CD4-positive, CD25-positive, alpha-beta regulatory T cell (primary cell): ENCODE results near the gene ZNF260. TPM values are rescaled to one million over a fixed set of nuclear protein-coding genes. Genes with fewer than 3 reads are reported as not detected.

ENCODE experiments used
- ATAC-seq, 2 donors: fragments of 150-1000 bp; cut with Tn5 transposase; one replicate each; pipeline ENCODE4 v1.10.0; 2021; ENCODE audit warnings: low read depth in 2 of 2, moderate number of reproducible peaks in 2 of 2, moderate library complexity in 1 of 2
- DNase-seq, 3 donors: peaks; one replicate each; pipeline versions ENCODE4 v3.0.0 to v3.0.0-alpha.2; 2012 to 2022; ENCODE audit warnings: mixed read lengths in 1 of 3
- H3K27ac ChIP-seq: one replicate; pipeline ENCODE4 v1.7.0; 2013; ENCODE audit warnings: mild to moderate bottlenecking, low read length; ENCODE audit not compliant: insufficient read depth, poor library complexity, severe bottlenecking
- H3K27me3 ChIP-seq: one replicate; pipeline ENCODE4 v1.7.0; 2013; ENCODE audit warnings: low read length; ENCODE audit not compliant: control insufficient read depth, insufficient read depth
- H3K36me3 ChIP-seq: one replicate; pipeline ENCODE4 v1.7.0; 2013; ENCODE audit warnings: mild to moderate bottlenecking, low read length, moderate library complexity; ENCODE audit not compliant: control insufficient read depth, insufficient read depth
- H3K4me1 ChIP-seq: 2 replicates; pipeline ENCODE4 v1.7.0; 2013; ENCODE audit warnings: mild to moderate bottlenecking, low read length; ENCODE audit not compliant: insufficient read depth, control insufficient read depth, poor library complexity, severe bottlenecking
- H3K4me3 ChIP-seq: one replicate; pipeline ENCODE4 v1.7.0; 2013; ENCODE audit warnings: low read depth, mild to moderate bottlenecking, low read length, moderate library complexity
- H3K9me3 ChIP-seq, 2 experiments: 1 replicate in 1 of 2; 2 replicates in 1 of 2; pipeline ENCODE4 v1.7.0; 2013; ENCODE audit warnings: low read length in 2 of 2, mild to moderate bottlenecking in 1 of 2, moderate library complexity in 1 of 2; ENCODE audit not compliant: control insufficient read depth in 2 of 2
- H3K27ac Mint-ChIP-seq, 3 donors: one replicate each; pipeline ENCODE4 v1.8.0; 2020 to 2022; ENCODE audit warnings: mild to moderate bottlenecking in 3 of 3, mixed read lengths in 3 of 3, moderate library complexity in 2 of 3
- H3K27me3 Mint-ChIP-seq: one replicate; pipeline ENCODE4 v1.8.0; 2022; ENCODE audit warnings: mild to moderate bottlenecking, mixed read lengths
- H3K36me3 Mint-ChIP-seq: one replicate; pipeline ENCODE4 v1.8.0; 2020; ENCODE audit warnings: mixed read lengths
- H3K4me1 Mint-ChIP-seq, 4 donors: one replicate each; pipeline ENCODE4 v1.8.0; 2020 to 2022; ENCODE audit warnings: mixed read lengths in 4 of 4, mild to moderate bottlenecking in 1 of 4
- H3K4me3 Mint-ChIP-seq, 4 donors: one replicate each; pipeline ENCODE4 v1.8.0; 2020 to 2022; ENCODE audit warnings: mild to moderate bottlenecking in 4 of 4, mixed read lengths in 4 of 4, moderate library complexity in 3 of 4
- H3K9me3 Mint-ChIP-seq, 7 donors: one replicate each; pipeline ENCODE4 v1.8.0; 2020 to 2022; ENCODE audit warnings: mixed read lengths in 7 of 7, mild to moderate bottlenecking in 3 of 7, moderate library complexity in 2 of 7
- polyA plus RNA-seq, 4 donors: library from polyadenylated mRNA; unstranded; fragments of 300-500 nt; fragmentation: Illumina TruSeq; gene quantifications; one replicate each; pipeline ENCODE4 v1.2.3, GENCODE V29; 2021
- total RNA-seq: library from RNA; stranded (reverse); gene quantifications from one replicate; pipeline ENCODE4 v1.2.3, GENCODE V29; 2022

ZNF260 gene
- total and polyA plus RNA-seq, 5 donors from 2014 or later = 3.2 to 11.1 (median 5.8) TPM

- Histone ChIP-seq H3K4me1 (no peaks in the 10 kb centered on the region), H3K27me3 (no peaks in the 10 kb centered on the region), H3K9me3 (peaks cover 73 to 98% of the 10 kb centered on the region in 2 experiments), H3K4me3 (peak overlapping the region; percentile 17), H3K27ac (no peak overlapping the region), H3K36me3 (peaks cover 76% of the 10 kb centered on the region)
- DNase-seq (no peak), ATAC-seq (no peak)
- Mint-ChIP-seq H3K4me1 (peaks cover 7 to 27% (median 13%) of the 10 kb centered on the region in 4 donors), H3K4me3 (no peak overlapping the region), H3K27ac (no peak overlapping the region), H3K9me3 (peaks cover 2 to 91% (median 54%) of the 10 kb centered on the region in 7 donors), H3K36me3 (peaks cover 79% of the 10 kb centered on the region), H3K27me3 (no peaks in the 10 kb centered on the region)
These were observed 36.3 kb upstream of the ZNF260 start for GRCh38 chr19:36564391-36564790.

GRCh38 chr19:36547001-36547732, 19.1 kb upstream of the ZNF260 start:
- DNase-seq (peak in 1 of 3 donors; percentile 10), ATAC-seq (no peak)
- no peaks in the 10 kb centered on the region for H3K27me3 Mint-ChIP-seq
- Histone ChIP-seq H3K4me3 (peak overlapping the region; percentile 13), H3K36me3 (peaks cover 73% of the 10 kb centered on the region), H3K27ac (no peak overlapping the region), H3K27me3 (no peaks in the 10 kb centered on the region), H3K9me3 (peaks cover 94 to 100% of the 10 kb centered on the region in 2 experiments), H3K4me1 (no peaks in the 10 kb centered on the region)
- H3K27ac Mint-ChIP-seq = no peak overlapping the region
- H3K9me3 Mint-ChIP-seq = peaks cover 4 to 89% (median 50%) of the 10 kb centered on the region in 7 donors
- H3K4me3 Mint-ChIP-seq = no peak overlapping the region
- peaks cover 77% of the 10 kb centered on the region for H3K36me3 Mint-ChIP-seq
- H3K4me1 Mint-ChIP-seq = peaks cover 0 to 8% (median 0%) of the 10 kb centered on the region in 4 donors

- Histone ChIP-seq H3K27me3 (no peaks in the 10 kb centered on the region), H3K36me3 (peaks cover 13% of the 10 kb centered on the region), H3K27ac (peak overlapping the region; percentile 90), H3K4me3 (peak overlapping the region; percentile 89), H3K9me3 (peaks cover 33 to 52% of the 10 kb centered on the region in 2 experiments), H3K4me1 (peaks cover 26% of the 10 kb centered on the region)
- ATAC-seq (peak; percentile 9 to 17), DNase-seq (peak in 1 of 3 donors; percentile 10)
- peaks cover 22% of the 10 kb centered on the region for H3K36me3 Mint-ChIP-seq
- no peaks in the 10 kb centered on the region for H3K27me3 Mint-ChIP-seq
- H3K9me3 Mint-ChIP-seq = peaks cover 0 to 40% (median 11%) of the 10 kb centered on the region in 7 donors
- H3K27ac Mint-ChIP-seq = peak overlapping the region; percentile 95 to 100 (median 97)
- peaks cover 10 to 39% (median 21%) of the 10 kb centered on the region in 4 donors for H3K4me1 Mint-ChIP-seq
- H3K4me3 Mint-ChIP-seq = peak overlapping the region; percentile 95 to 100 (median 98)
These were observed 949 bp upstream of the ZNF260 start for GRCh38 chr19:36528921-36529518.

- Histone ChIP-seq H3K4me1 (peaks cover 26% of the 10 kb centered on the region), H3K27ac (peak overlapping the region; percentile 90), H3K27me3 (no peaks in the 10 kb centered on the region), H3K36me3 (peaks cover 20% of the 10 kb centered on the region), H3K9me3 (peaks cover 31 to 53% of the 10 kb centered on the region in 2 experiments), H3K4me3 (peak overlapping the region; percentile 89)
- Mint-ChIP-seq H3K36me3 (peaks cover 26% of the 10 kb centered on the region), H3K27ac (peak overlapping the region; percentile 95 to 100 (median 97)), H3K4me3 (peak overlapping the region; percentile 95 to 100 (median 98)), H3K9me3 (peaks cover 4 to 39% (median 17%) of the 10 kb centered on the region in 7 donors), H3K4me1 (peaks cover 10 to 39% (median 23%) of the 10 kb centered on the region in 4 donors), H3K27me3 (no peaks in the 10 kb centered on the region)
- ATAC-seq (no peak), DNase-seq (no peak)
These were observed 238 bp downstream of the ZNF260 start for GRCh38 chr19:36527873-36528193.

GRCh38 chr19:36527341-36527740, 730 bp downstream of the ZNF260 start:
- Mint-ChIP-seq H3K27ac (no peak overlapping the region), H3K4me3 (peak overlapping the region; percentile 95 to 100 (median 98)), H3K4me1 (peaks cover 10 to 39% (median 23%) of the 10 kb centered on the region in 4 donors), H3K9me3 (peaks cover 6 to 40% (median 21%) of the 10 kb centered on the region in 7 donors), H3K27me3 (no peaks in the 10 kb centered on the region), H3K36me3 (peaks cover 30% of the 10 kb centered on the region)
- no peak for ATAC-seq
- no peak overlapping the region for H3K27ac ChIP-seq
- peaks cover 26% of the 10 kb centered on the region for H3K4me1 ChIP-seq
- peaks cover 35 to 54% of the 10 kb centered on the region in 2 experiments for H3K9me3 ChIP-seq
- no peak for DNase-seq
- H3K27me3 ChIP-seq = no peaks in the 10 kb centered on the region
- peaks cover 24% of the 10 kb centered on the region for H3K36me3 ChIP-seq
- peak overlapping the region; percentile 89 for H3K4me3 ChIP-seq

- H3K27ac ChIP-seq = no peak overlapping the region
- peak overlapping the region; percentile 52 to 95 (median 59) for H3K4me3 Mint-ChIP-seq
- peak overlapping the region; percentile 89 for H3K4me3 ChIP-seq
- no peaks in the 10 kb centered on the region for H3K27me3 Mint-ChIP-seq
- H3K4me1 ChIP-seq = peaks cover 26% of the 10 kb centered on the region
- H3K4me1 Mint-ChIP-seq = peaks cover 10 to 39% (median 23%) of the 10 kb centered on the region in 4 donors
- peaks cover 38 to 62% of the 10 kb centered on the region in 2 experiments for H3K9me3 ChIP-seq
- peaks cover 30% of the 10 kb centered on the region for H3K36me3 Mint-ChIP-seq
- DNase-seq (no peak), ATAC-seq (no peak)
- H3K27ac Mint-ChIP-seq = no peak overlapping the region
- H3K9me3 Mint-ChIP-seq = peaks cover 6 to 40% (median 21%) of the 10 kb centered on the region in 7 donors
- H3K27me3 ChIP-seq = no peaks in the 10 kb centered on the region
- H3K36me3 ChIP-seq = peaks cover 29% of the 10 kb centered on the region
These were observed 1.5 kb downstream of the ZNF260 start for GRCh38 chr19:36526581-36526980.

GRCh38 chr19:36524617-36525016, 3.5 kb downstream of the ZNF260 start:
- DNase-seq (no peak), ATAC-seq (no peak)
- Histone ChIP-seq H3K27me3 (no peaks in the 10 kb centered on the region), H3K4me1 (peaks cover 26% of the 10 kb centered on the region), H3K4me3 (no peak overlapping the region), H3K9me3 (peaks cover 39 to 69% of the 10 kb centered on the region in 2 experiments), H3K36me3 (peaks cover 33% of the 10 kb centered on the region), H3K27ac (no peak overlapping the region)
- Mint-ChIP-seq H3K27ac (no peak overlapping the region), H3K36me3 (peaks cover 43% of the 10 kb centered on the region), H3K27me3 (no peaks in the 10 kb centered on the region), H3K4me1 (peaks cover 10 to 36% (median 23%) of the 10 kb centered on the region in 4 donors), H3K9me3 (peaks cover 6 to 52% (median 21%) of the 10 kb centered on the region in 7 donors), H3K4me3 (peak overlapping the region in 1 of 4 donors; percentile 65)
